ENCODE data around the gene SSTR1.

Gene SSTR1

GRCh38 chr14:38203929-38204718, 3.6 kb upstream of the SSTR1 start:
- DNase-seq, result no peak

GRCh38 chr14:38204719-38205115, 3.0 kb upstream of the SSTR1 start:
- no peak for DNase-seq

- DNase-seq, result no peak
Observed at GRCh38 chr14:38205119-38205813, 2.4 kb upstream of the SSTR1 start.

- DNase-seq, result no peak
Observed at GRCh38 chr14:38205949-38206665, 1.6 kb upstream of the SSTR1 start.

GRCh38 chr14:38206689-38207376, 871 bp upstream of the SSTR1 start:
- DNase-seq, result no peak

- no peak for DNase-seq
Observed at GRCh38 chr14:38207377-38207735, 348 bp upstream of the SSTR1 start.

GRCh38 chr14:38208618-38209562, 1.2 kb downstream of the SSTR1 start:
- DNase-seq, result no peak

GRCh38 chr14:38209572-38210557, 2.2 kb downstream of the SSTR1 start:
- no peak for DNase-seq

GRCh38 chr14:38210587-38211216, 3.0 kb downstream of the SSTR1 start:
- no peak for DNase-seq

GRCh38 chr14:38211255-38211735, 3.6 kb downstream of the SSTR1 start:
- no peak for DNase-seq

GRCh38 chr14:38212111-38212510, 4.4 kb downstream of the SSTR1 start:
- no peak for DNase-seq

GRCh38 chr14:38213001-38213400, 5.3 kb downstream of the SSTR1 start:
- no peak for DNase-seq

GRCh38 chr14:38217553-38217952, 9.8 kb downstream of the SSTR1 start:
- no peak for DNase-seq

GRCh38 chr14:38221077-38221476, 13.4 kb downstream of the SSTR1 start:
- DNase-seq, result no peak

- no peak for DNase-seq
Observed at GRCh38 chr14:38224338-38224737, 16.6 kb downstream of the SSTR1 start.

- DNase-seq, result no peak
Observed at GRCh38 chr14:38225946-38226345, 18.2 kb downstream of the SSTR1 start.

- DNase-seq, result no peak
Observed at GRCh38 chr14:38226366-38226765, 18.7 kb downstream of the SSTR1 start.

- no peak for DNase-seq
Observed at GRCh38 chr14:38233218-38233617, 25.5 kb downstream of the SSTR1 start.

- DNase-seq, result no peak
Observed at GRCh38 chr14:38238332-38238731, 30.6 kb downstream of the SSTR1 start.

GRCh38 chr14:38238878-38239277, 31.2 kb downstream of the SSTR1 start:
- DNase-seq, result no peak
